SH-SY5Y (cell line): ENCODE measurements around the gene C7.

ENCODE experiments used
- GATA2 ChIP-seq: IDR thresholded peaks from 2 replicates; pipeline ENCODE4 v1.6.1; 2011; ENCODE audit warnings: mild to moderate bottlenecking, low read depth, low read length
- GATA3 ChIP-seq: IDR thresholded peaks from 2 replicates; pipeline ENCODE4 v1.6.1; 2011; ENCODE audit warnings: low read depth, mild to moderate bottlenecking, low read length, moderate library complexity

- no peak for TF ChIP-seq GATA2
- no peak for TF ChIP-seq GATA3
Measured at GRCh38 chr5:40915341-40915926, 6.1 kb downstream of the C7 start.
